ENCODE data around the gene VN1R5.
A peak's percentile ranks its signal among the peaks of the same experiment; 100 is the strongest.
"Not testable (repeated sequence)": the region's sequence is repeated elsewhere in the genome, so short reads cannot be mapped to it uniquely, and the experiment has no call there.

Gene VN1R5
- total RNA-seq: 0 reads per million in 9 experiments

GRCh38 chr1:247255772-247256171 lies at the start of gene VN1R5:
Gene VN1R5 (plus strand): TSS chr1:247256072.
- H3K36me3 Mint-ChIP-seq (ENCODE audit: insufficient read depth); H3K4me3 Mint-ChIP-seq; DNase-seq; H3K27ac Mint-ChIP-seq; H3K4me1 Mint-ChIP-seq (ENCODE audit: low read depth in 2 of 2); H3K9me3 Mint-ChIP-seq; ATAC-seq (replicated peaks): not testable (repeated sequence)
- peaks cover 26 to 37% of the 10 kb centered on the region in 2 donors for H3K27me3 Mint-ChIP-seq

GRCh38 chr1:247209396-247209795 lies 46.5 kb upstream of the VN1R5 start:
- Mint-ChIP-seq H3K27ac (peak overlapping the region; percentile 97), H3K4me1 (ENCODE audit: low read depth in 2 of 2) (peaks cover 51 to 57% of the 10 kb centered on the region in 2 donors), H3K36me3 (ENCODE audit: insufficient read depth) (peaks cover 26% of the 10 kb centered on the region), H3K27me3 (no peaks in the 10 kb centered on the region), H3K9me3 (no peaks in the 10 kb centered on the region), H3K4me3 (peak overlapping the region; percentile 98 to 99)
- ATAC-seq (replicated peaks) (no peak), DNase-seq (no peak)

- DNase-seq (no peak), ATAC-seq (replicated peaks) (no peak)
- Mint-ChIP-seq H3K9me3 (no peaks in the 10 kb centered on the region), H3K36me3 (ENCODE audit: insufficient read depth) (peaks cover 24% of the 10 kb centered on the region), H3K4me3 (peak overlapping the region; percentile 98 to 99), H3K27ac (peak overlapping the region; percentile 97), H3K4me1 (ENCODE audit: low read depth in 2 of 2) (peaks cover 51% of the 10 kb centered on the region in 2 donors), H3K27me3 (no peaks in the 10 kb centered on the region)
Measured at GRCh38 chr1:247210062-247210375, 45.9 kb upstream of the VN1R5 start.

- no peaks in the 10 kb centered on the region for H3K9me3 Mint-ChIP-seq
- H3K4me1 Mint-ChIP-seq (ENCODE audit: low read depth in 2 of 2): peaks cover 46 to 50% of the 10 kb centered on the region in 2 donors
- DNase-seq (peak; percentile 94 to 95 (median 94)), ATAC-seq (replicated peaks) (peak; percentile 96)
- no peaks in the 10 kb centered on the region for H3K27me3 Mint-ChIP-seq
- peak overlapping the region; percentile 97 for H3K27ac Mint-ChIP-seq
- H3K36me3 Mint-ChIP-seq (ENCODE audit: insufficient read depth): peaks cover 19% of the 10 kb centered on the region
- peak overlapping the region; percentile 98 to 99 for H3K4me3 Mint-ChIP-seq
Measured at GRCh38 chr1:247210376-247211117, 45.3 kb upstream of the VN1R5 start.

GRCh38 chr1:247211339-247211738 lies 44.5 kb upstream of the VN1R5 start:
- peak overlapping the region; percentile 43 to 51 for H3K4me3 Mint-ChIP-seq
- peaks cover 38 to 43% of the 10 kb centered on the region in 2 donors for H3K4me1 Mint-ChIP-seq (ENCODE audit: low read depth in 2 of 2)
- H3K9me3 Mint-ChIP-seq: no peaks in the 10 kb centered on the region
- no peaks in the 10 kb centered on the region for H3K27me3 Mint-ChIP-seq
- ATAC-seq (replicated peaks): no peak
- peaks cover 14% of the 10 kb centered on the region for H3K36me3 Mint-ChIP-seq (ENCODE audit: insufficient read depth)
- no peak for DNase-seq
- peak overlapping the region; percentile 17 to 35 for H3K27ac Mint-ChIP-seq

GRCh38 chr1:247212012-247212411 lies 43.9 kb upstream of the VN1R5 start:
- DNase-seq: no peak
- Mint-ChIP-seq H3K27ac (peak overlapping the region in 1 of 2 donors; percentile 17), H3K9me3 (no peaks in the 10 kb centered on the region)

GRCh38 chr1:247212627-247213617 lies 43.0 kb upstream of the VN1R5 start:
- DNase-seq: no peak
- peaks cover 26 to 35% of the 10 kb centered on the region in 2 donors for H3K4me1 Mint-ChIP-seq (ENCODE audit: low read depth in 2 of 2)
- ATAC-seq (replicated peaks): no peak
- no peaks in the 10 kb centered on the region for H3K27me3 Mint-ChIP-seq
- peak overlapping the region in 1 of 2 donors; percentile 43 for H3K4me3 Mint-ChIP-seq
- peak overlapping the region in 1 of 2 donors; percentile 17 for H3K27ac Mint-ChIP-seq
- H3K9me3 Mint-ChIP-seq: no peaks in the 10 kb centered on the region
- peaks cover 12% of the 10 kb centered on the region for H3K36me3 Mint-ChIP-seq (ENCODE audit: insufficient read depth)

More at GRCh38 chr1:247212012-247212411, 43.9 kb upstream of the VN1R5 start:
- no peak for ATAC-seq (replicated peaks)
- peaks cover 34 to 42% of the 10 kb centered on the region in 2 donors for H3K4me1 Mint-ChIP-seq (ENCODE audit: low read depth in 2 of 2)
- peak overlapping the region; percentile 43 to 51 for H3K4me3 Mint-ChIP-seq
- H3K36me3 Mint-ChIP-seq (ENCODE audit: insufficient read depth): peaks cover 14% of the 10 kb centered on the region
- no peaks in the 10 kb centered on the region for H3K27me3 Mint-ChIP-seq

GRCh38 chr1:247216261-247216660 lies 39.6 kb upstream of the VN1R5 start:
- Mint-ChIP-seq H3K36me3 (ENCODE audit: insufficient read depth) (no peaks in the 10 kb centered on the region), H3K4me1 (ENCODE audit: low read depth in 2 of 2) (peaks cover 6 to 11% of the 10 kb centered on the region in 2 donors), H3K27me3 (peaks cover 2 to 4% of the 10 kb centered on the region in 2 donors), H3K27ac (no peak overlapping the region), H3K9me3 (no peaks in the 10 kb centered on the region), H3K4me3 (no peak overlapping the region)
- DNase-seq (no peak), ATAC-seq (replicated peaks) (no peak)

- no peak overlapping the region for H3K27ac Mint-ChIP-seq
- no peaks in the 10 kb centered on the region for H3K36me3 Mint-ChIP-seq (ENCODE audit: insufficient read depth)
- no peak for DNase-seq
- H3K4me3 Mint-ChIP-seq: no peak overlapping the region
- peaks cover 16 to 23% of the 10 kb centered on the region in 2 donors for H3K27me3 Mint-ChIP-seq
- ATAC-seq (replicated peaks): no peak
- H3K9me3 Mint-ChIP-seq: no peaks in the 10 kb centered on the region
- peaks cover 2 to 4% of the 10 kb centered on the region in 2 donors for H3K4me1 Mint-ChIP-seq (ENCODE audit: low read depth in 2 of 2)
Measured at GRCh38 chr1:247218121-247218651, 37.7 kb upstream of the VN1R5 start.

- H3K36me3 Mint-ChIP-seq (ENCODE audit: insufficient read depth); DNase-seq; ATAC-seq (replicated peaks); H3K9me3 Mint-ChIP-seq; H3K4me1 Mint-ChIP-seq (ENCODE audit: low read depth in 2 of 2); H3K4me3 Mint-ChIP-seq; H3K27ac Mint-ChIP-seq: not testable (repeated sequence)
- peaks cover 31 to 40% of the 10 kb centered on the region in 2 donors for H3K27me3 Mint-ChIP-seq
Measured at GRCh38 chr1:247220280-247220679, 35.6 kb upstream of the VN1R5 start.

GRCh38 chr1:247222840-247223239 lies 33.0 kb upstream of the VN1R5 start:
- H3K4me1 Mint-ChIP-seq (ENCODE audit: low read depth in 2 of 2): peaks cover 0 to 4% of the 10 kb centered on the region in 2 donors
- peaks cover 3 to 8% of the 10 kb centered on the region in 2 donors for H3K9me3 Mint-ChIP-seq
- H3K27ac Mint-ChIP-seq: no peak overlapping the region

GRCh38 chr1:247224822-247225221 lies 31.1 kb upstream of the VN1R5 start:
- no peak for ATAC-seq (replicated peaks)
- Mint-ChIP-seq H3K36me3 (ENCODE audit: insufficient read depth) (no peaks in the 10 kb centered on the region), H3K27me3 (peaks cover 49 to 51% of the 10 kb centered on the region in 2 donors), H3K27ac (no peak overlapping the region), H3K4me1 (ENCODE audit: low read depth in 2 of 2) (no peaks in the 10 kb centered on the region), H3K4me3 (no peak overlapping the region), H3K9me3 (peaks cover 6 to 8% of the 10 kb centered on the region in 2 donors)
- DNase-seq: no peak

More at GRCh38 chr1:247222840-247223239, 33.0 kb upstream of the VN1R5 start:
- no peak for DNase-seq
- no peak for ATAC-seq (replicated peaks)
- no peak overlapping the region for H3K4me3 Mint-ChIP-seq
- H3K36me3 Mint-ChIP-seq (ENCODE audit: insufficient read depth): no peaks in the 10 kb centered on the region
- H3K27me3 Mint-ChIP-seq: peaks cover 36 to 40% of the 10 kb centered on the region in 2 donors

- Mint-ChIP-seq H3K4me1 (ENCODE audit: low read depth in 2 of 2) (no peaks in the 10 kb centered on the region), H3K4me3 (no peak overlapping the region), H3K36me3 (ENCODE audit: insufficient read depth) (no peaks in the 10 kb centered on the region), H3K9me3 (peaks cover 6 to 8% of the 10 kb centered on the region in 2 donors), H3K27me3 (peaks cover 54 to 60% of the 10 kb centered on the region in 2 donors), H3K27ac (no peak overlapping the region)
- ATAC-seq (replicated peaks) (no peak), DNase-seq (no peak)
Measured at GRCh38 chr1:247228133-247228532, 27.7 kb upstream of the VN1R5 start.

All from effector memory CD8-positive, alpha-beta T cell (primary cell).